T-helper 1 cell (primary cell): Measurements from ENCODE around the gene TRMT44.
"Not testable (repeated sequence)": the region's sequence is repeated elsewhere in the genome, so short reads cannot be mapped to it uniquely, and the experiment has no call there.

Source experiments
- DNase-seq, 5 donors: peaks; one replicate each; pipeline ENCODE4 v3.0.0-alpha.2; 2012 to 2020
- total RNA-seq, 4 donors: gene quantifications; one replicate each; lab custom pipeline; 2026; lab: John Stamatoyannopoulos, UW

TRMT44 gene
- total RNA-seq: 18.0 to 23.8 (median 21.5) reads per million in 4 donors

DNA sequence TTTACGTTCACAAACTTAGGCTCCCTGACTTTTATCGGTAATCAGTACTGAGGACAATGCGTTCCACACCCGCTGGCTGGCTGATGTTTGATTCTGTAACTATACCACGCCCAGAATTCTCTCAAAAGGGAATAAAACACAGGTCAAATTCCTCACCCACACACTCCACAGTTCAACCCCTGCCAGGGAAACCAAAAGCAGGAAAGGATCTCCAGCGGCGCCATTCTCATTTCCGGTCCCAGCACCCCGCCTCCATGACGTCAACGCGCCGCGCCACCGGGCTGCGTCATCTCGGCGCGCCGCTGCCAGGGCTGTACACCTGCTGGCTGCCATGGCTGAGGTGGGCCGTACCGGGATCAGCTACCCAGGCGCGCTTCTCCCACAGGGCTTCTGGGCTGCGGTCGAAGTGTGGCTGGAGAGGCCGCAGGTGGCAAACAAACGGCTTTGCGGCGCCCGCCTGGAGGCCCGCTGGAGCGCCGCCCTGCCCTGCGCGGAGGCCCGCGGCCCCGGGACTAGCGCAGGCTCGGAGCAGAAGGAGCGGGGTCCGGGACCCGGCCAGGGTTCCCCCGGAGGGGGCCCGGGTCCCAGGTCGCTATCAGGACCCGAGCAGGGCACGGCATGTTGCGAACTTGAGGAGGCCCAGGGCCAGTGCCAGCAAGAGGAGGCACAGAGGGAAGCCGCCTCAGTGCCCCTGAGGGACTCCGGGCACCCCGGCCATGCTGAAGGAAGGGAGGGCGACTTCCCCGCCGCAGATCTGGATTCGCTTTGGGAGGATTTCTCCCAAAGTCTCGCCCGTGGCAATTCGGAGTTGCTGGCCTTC is at the start of gene TRMT44, which contains the start of gene ACOX3:
Gene TRMT44, plus strand, starts transcription at position 286 of the 820 bp plus-strand sequence. Its CDS starts 46 bp downstream, at position 332.
Gene ACOX3, minus strand, starts transcription at position 232 of the 820 bp plus-strand sequence. CDS start 24,202 bp downstream, outside the sequence.
- peak; percentile 83 to 92 (median 91) for DNase-seq

DNA sequence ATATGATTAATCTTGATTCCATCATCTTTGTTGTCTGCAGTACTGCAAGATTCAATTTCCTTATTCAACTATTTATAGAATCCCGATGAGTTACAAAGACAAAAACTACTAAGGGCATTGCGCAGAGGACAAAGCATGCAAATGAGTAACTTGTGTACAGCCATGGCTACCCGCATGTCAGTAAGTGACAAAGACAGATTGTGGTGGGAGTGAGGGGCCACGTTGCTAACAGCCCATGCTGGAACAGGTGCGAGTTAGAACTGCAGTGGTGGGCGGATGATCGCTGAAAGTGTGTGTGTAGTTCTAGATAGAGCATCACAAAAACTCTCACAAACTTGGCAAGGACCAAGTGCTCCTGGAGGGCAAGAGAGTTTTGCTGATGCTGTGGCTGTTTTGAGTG is 49.5 kb upstream of the TRMT44 start:
- no peak for DNase-seq

- peak in 1 of 5 donors; percentile 60 for DNase-seq
Measured at GRCh38 chr4:8391972-8392371, 48.6 kb upstream of the TRMT44 start.

GRCh38 chr4:8392591-8393190 is 47.9 kb upstream of the TRMT44 start:
- DNase-seq: no peak

GRCh38 chr4:8393593-8394038 is 47.0 kb upstream of the TRMT44 start:
- no peak for DNase-seq

GRCh38 chr4:8394061-8394519 is 46.5 kb upstream of the TRMT44 start:
- no peak for DNase-seq

DNA sequence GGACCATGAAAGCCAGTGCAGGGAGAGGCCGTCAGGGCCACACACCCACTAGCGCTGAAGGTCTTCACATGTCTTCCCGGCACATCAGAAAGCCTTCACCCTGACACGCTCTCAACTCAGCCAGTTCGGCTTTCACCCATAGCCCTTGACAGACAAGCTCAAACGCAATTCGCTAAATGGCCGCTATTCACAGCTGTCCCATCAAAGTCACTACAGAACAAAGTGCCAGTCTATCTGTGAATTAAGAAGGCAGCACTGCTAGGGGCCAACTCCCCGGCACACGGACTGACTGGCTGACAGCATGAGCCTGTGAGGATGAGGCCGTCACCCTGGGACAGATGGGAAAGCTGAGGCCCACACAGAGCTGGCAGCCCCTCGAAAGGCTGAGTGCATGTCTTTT is 45.8 kb upstream of the TRMT44 start:
- no peak for DNase-seq

GRCh38 chr4:8395504-8396296 is 44.9 kb upstream of the TRMT44 start:
- DNase-seq: no peak

DNA sequence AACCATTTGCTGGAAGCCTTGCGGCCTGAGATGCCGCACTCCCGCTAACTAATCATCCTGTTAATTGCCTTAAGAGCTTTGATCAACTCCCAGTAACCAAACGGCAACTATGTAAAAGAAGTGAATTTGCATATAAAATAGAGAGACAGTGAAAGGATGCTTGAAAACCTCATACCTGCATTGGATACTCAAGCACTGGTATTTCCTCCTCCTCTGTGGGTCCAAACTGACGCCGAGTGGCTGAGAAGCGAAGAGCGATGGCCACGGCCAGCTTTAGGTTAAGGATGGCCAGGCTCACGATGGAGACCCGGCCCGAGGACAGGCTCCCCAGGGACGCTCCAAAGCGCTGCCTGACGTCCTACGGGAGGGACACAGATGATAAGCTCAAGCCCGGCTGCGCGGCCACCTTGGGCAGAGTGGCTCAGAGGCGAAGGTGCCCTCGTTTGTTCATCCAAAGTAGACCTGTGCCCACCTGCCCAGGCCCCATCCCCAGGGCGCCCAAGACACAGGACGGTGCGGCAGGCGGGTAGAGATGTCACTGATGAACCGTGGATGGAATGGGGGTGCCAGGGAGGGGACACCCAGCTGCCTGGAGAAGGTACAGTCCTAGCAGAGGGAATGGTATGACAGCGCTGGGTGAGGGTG is 43.7 kb upstream of the TRMT44 start:
- DNase-seq: no peak

- DNase-seq: no peak
Measured at GRCh38 chr4:8398347-8398746, 42.2 kb upstream of the TRMT44 start.

DNA sequence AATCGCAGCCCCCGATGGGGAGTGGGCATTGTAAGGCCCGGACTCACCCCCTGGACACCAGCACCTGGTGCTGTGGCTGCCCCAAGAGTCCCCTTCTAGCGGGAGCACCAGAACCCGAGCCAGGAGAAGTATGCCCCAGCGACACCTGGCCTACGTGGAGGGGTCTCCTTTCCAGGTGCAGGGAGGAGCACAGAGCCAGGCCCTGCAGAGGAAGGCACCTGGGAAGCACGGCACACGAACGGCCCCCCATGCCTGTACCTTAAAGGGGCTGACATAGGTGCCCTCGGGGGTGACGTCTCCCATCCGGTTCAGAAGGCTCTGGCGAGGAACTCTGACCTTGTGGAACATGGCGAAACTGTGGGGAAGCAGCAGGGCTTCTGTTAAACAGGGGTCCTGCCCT is 41.3 kb upstream of the TRMT44 start:
- no peak for DNase-seq

DNA sequence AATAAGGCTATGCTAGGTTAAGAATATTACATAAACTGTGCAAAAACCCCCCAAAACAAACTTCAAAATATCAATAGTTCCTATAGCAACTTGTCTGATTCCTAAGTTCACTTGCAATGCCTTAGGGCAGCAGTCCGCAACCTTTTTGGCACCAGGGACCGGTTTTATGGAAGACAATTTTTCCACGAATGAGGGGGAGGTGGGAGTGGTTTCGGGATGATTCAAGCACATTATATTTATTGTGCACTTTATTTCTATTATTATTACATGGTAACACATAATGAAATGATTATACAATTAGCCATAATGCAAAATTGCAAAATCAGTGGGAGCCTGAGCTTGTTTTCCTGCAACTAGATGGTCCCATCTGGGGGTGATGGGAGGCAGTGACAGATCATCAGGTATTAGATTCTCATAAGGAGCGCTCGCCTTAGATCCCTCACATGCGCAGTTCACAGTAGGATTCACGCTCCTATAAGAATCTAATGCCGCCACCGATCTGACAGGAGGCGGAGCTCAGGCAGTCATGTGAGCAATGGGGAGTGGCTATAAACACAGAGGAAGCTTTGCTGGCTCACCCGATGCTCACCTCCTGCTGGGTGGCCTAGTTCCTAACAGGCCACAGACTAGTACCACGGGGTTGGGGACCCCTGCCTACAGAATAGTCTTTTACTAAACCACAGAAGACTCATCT is 39.8 kb upstream of the TRMT44 start:
- no peak for DNase-seq

- DNase-seq: no peak
Measured at GRCh38 chr4:8401665-8402064, 38.9 kb upstream of the TRMT44 start.

GRCh38 chr4:8402181-8402597 is 38.4 kb upstream of the TRMT44 start:
- no peak for DNase-seq

DNA sequence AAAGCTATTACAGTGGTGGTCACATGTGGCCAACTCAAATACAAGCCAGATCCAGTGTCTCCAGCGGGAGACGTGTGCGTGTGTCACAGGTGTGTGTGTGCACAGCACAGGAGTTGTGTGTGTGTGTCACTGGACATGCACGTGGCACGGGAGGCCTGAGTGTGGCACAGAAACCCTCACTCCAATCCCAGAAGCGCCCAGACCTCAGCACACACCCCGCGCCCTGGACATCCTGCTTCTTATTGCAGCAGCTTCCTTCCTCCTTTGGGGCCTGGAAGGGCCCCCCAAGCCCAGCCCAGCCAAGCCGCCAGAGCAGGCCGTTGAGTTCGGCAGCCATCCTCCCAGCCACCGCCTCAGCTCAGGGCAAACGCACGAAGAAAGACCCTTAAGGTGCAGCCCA is 37.9 kb upstream of the TRMT44 start:
- no peak for DNase-seq

DNA sequence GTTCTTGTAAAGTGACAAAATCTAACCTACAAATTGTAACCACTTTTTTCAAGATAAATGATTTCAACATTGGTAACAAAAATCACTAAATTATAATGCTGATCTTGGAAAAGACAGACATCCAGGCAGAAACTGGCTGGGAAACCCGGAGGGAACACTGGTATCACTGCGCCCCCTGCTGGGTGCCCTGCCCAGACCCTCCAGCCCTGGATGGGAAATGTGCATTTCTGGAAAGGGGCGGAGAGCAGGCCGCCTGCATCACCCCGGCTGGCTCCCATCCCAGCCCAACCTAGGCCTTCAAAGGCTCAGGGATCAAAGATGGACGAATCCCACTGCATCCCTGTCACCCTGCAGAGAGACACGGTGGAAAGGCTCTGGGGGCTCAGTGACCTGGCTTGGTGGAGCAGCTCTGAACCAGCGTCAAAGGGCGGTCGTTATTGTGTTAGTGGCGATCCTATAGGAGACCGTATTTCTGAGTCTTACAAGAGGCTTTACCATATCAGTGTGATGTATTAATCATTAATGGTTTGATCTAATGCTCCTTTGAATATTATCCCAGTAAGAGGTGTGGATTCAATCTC is 37.3 kb upstream of the TRMT44 start:
- peak in 3 of 5 donors; percentile 16 to 38 (median 37) for DNase-seq

- DNase-seq: no peak
Measured at GRCh38 chr4:8403976-8404375, 36.6 kb upstream of the TRMT44 start.

DNA sequence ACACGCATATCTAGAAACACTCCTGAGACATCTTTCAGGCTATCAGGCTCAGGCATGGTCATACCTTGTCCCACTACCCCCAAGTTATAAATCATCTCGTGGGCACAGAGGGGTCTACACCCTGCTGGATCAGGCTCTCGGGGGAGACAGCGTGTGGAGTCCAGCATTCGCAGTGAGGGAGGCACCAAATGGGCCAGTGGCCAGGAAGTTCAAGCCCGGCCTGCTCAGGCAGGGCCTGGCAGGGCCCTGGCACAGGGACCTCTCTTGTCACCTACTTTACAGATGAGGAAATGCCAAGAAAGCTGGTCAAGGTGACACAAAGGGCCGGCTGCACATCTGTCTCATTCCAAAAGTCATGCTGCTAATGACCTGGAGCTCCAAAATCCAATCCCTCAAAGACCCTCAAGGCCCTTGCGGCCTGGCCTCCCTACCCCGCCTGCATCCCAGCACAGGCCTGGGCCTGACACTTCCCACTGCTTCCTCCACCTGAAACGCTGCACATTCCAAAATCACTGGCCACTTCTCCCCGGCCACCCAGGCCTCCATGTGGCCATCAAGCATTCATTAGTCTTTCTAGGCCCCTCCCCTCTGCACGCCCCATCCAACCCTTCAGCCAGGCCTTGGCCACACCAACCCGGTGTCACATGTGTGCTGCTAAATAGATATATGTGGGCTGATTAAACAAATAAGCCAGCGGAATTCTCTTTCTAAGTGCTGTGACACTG is 35.6 kb upstream of the TRMT44 start:
- no peak for DNase-seq

DNA sequence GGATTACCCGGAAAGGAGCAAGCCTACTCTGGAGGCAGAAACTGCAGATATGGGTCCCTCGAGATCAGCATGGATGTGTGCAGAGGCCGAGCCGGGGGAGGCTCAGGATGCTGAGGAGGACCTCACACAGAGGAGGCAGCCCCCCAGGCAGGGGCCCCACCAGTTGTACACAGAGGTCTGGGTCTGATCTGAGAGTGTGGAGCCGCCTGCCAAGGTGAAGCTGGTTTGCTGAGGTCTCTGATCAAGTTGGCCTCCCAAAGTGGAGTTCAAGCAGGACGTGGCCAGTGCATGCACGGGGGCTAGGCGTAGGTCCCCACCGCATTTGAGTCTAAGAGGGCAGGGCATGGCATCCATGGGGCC is 35.1 kb upstream of the TRMT44 start:
- DNase-seq: no peak

GRCh38 chr4:8406887-8407286 is 33.7 kb upstream of the TRMT44 start:
- not testable (repeated sequence) for DNase-seq

DNA sequence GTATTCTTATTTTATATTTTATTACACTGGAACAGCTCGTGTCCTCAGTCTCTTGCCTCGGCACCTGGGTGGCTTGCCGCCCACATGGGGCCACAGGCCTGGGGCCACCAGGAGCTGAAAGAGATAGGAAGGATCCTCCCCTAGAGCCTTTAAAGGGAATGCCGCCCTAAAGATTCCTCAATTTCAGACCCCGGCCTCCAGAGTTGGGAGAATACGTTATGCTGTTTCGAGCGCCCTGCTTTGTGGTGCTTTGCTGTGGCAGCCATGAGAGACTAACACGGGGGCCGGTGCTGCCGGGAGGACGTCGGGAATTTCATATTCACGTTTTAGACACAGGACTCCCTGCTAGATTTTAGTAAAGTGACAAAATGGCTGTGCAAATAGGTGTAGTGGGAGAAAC is 33.3 kb upstream of the TRMT44 start:
- no peak for DNase-seq
